ENCODE results near the gene DUSP9. TPM values are rescaled to one million over a fixed set of nuclear protein-coding genes. Genes with fewer than 3 reads are reported as not detected.

The DUSP9 gene
- total RNA-seq, 1 donor, result not detected

DNA sequence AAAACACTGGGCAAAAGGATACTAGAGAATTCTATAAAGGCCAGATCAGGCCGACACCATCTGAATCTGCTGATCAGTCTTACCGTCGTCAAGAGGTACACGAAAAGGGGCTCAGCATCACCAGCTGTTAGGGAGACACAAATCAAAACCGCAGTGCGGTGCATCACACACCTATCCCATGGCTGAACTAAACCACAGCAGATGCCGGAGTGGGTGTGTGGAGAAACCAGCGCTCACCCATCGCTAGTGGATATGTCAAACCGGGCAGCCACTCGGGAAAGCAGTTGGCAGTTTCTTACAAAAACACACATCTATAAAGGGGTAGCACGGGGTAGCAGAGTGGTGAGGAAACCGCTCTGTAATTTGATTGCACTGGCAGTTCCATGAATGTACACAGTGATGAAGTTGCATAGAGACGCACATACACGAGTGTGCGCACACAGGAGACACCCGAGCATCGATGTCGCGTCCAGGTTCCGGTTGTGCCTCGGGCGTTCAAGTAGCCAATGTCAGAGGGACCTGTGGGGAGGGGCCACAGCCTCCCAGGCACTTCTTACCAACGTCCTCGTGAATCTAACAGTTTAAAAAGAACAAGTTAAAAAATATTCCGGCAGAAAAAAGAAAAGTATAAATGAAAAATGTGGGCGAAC, 24.9 kb upstream of the DUSP9 start:
- TF ChIP-seq, protein P1, sequence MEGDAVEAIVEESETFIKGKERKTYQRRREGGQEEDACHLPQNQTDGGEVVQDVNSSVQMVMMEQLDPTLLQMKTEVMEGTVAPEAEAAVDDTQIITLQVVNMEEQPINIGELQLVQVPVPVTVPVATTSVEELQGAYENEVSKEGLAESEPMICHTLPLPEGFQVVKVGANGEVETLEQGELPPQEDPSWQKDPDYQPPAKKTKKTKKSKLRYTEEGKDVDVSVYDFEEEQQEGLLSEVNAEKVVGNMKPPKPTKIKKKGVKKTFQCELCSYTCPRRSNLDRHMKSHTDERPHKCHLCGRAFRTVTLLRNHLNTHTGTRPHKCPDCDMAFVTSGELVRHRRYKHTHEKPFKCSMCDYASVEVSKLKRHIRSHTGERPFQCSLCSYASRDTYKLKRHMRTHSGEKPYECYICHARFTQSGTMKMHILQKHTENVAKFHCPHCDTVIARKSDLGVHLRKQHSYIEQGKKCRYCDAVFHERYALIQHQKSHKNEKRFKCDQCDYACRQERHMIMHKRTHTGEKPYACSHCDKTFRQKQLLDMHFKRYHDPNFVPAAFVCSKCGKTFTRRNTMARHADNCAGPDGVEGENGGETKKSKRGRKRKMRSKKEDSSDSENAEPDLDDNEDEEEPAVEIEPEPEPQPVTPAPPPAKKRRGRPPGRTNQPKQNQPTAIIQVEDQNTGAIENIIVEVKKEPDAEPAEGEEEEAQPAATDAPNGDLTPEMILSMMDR (IDR thresholded peaks at IDR 0.05; ENCODE audit: insufficient read depth, low read depth, low read length), result no peak
- DNase-seq (ENCODE audit: low read depth), result no peak
- H3K4me3 ChIP-seq (ENCODE audit: low read depth, low read length), result no peak overlapping the region

DNA sequence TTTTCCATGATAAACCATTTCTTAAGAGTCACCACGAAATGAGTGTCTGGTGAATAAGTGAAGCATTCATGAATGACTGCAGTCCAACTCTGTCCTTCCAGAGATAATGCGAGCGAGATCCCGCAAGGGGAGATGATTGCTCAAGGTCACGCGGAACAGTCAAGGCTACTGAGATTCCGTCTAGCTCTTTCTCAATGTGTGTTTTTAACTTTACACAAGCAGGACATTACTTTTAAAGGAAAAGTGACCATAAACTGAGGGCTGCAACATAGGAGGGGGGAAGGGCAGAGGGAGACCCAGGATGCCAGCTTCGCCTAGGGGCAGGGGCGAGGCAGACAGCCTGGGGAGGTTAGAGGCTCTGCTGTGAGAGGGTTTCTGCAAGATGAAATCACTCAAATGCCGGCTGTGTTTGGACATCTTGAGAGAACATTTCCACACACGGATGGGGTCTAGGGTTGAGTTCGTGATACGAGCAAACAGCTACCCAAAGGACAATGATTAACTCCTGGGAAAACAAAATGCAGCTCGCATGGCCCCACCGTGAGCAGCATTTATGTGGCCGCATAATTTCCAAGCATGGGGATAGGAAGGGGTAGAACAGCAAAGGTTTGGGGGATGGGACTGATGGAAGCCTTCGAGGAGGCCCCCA, 24.2 kb upstream of the DUSP9 start:
- DNase-seq (ENCODE audit: low read depth), result peak; percentile 37
- no peak overlapping the region for H3K4me3 ChIP-seq (ENCODE audit: low read depth, low read length)
- TF ChIP-seq, protein P1 (IDR thresholded peaks at IDR 0.05; ENCODE audit: insufficient read depth, low read depth, low read length), result no peak

DNA sequence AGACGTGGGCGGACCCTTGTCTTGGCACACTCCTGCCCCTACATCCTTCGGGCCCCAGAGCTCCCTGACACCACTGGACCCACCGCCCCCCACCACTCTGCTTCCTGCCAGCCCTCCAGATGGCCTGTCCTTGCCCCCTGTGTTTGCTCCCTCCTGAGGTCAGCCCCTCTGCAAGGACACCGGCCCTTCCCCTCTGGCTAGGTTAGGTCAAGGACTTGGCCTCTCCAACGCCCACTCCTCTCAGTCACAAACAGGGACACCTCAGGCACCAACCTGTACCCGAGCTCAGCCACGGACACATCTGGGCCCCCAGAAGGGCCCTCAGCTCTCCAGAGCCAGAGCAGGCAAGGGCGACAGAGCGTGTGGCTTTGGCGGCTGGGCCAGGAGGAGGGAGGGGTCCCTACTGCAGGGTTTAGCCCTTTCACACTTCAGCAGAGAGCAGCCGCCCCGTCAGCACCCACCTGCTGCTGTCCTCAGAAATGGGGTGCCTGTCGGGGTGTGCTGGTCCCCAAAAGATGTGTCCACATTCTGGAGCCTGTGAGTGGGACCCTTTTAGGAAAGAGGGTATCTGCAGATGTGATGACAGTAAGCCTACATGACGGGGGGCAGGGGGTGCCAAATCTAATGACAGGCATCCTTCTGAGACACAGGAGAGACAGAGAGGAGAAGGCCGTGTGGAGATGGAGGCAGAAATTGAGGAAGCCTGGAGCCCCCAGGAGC, 23.5 kb upstream of the DUSP9 start:
- TF ChIP-seq, protein P1 (IDR thresholded peaks at IDR 0.05; ENCODE audit: insufficient read depth, low read depth, low read length), result no peak
- H3K4me3 ChIP-seq (ENCODE audit: low read depth, low read length), result no peak overlapping the region
- DNase-seq (ENCODE audit: low read depth), result no peak

DNA sequence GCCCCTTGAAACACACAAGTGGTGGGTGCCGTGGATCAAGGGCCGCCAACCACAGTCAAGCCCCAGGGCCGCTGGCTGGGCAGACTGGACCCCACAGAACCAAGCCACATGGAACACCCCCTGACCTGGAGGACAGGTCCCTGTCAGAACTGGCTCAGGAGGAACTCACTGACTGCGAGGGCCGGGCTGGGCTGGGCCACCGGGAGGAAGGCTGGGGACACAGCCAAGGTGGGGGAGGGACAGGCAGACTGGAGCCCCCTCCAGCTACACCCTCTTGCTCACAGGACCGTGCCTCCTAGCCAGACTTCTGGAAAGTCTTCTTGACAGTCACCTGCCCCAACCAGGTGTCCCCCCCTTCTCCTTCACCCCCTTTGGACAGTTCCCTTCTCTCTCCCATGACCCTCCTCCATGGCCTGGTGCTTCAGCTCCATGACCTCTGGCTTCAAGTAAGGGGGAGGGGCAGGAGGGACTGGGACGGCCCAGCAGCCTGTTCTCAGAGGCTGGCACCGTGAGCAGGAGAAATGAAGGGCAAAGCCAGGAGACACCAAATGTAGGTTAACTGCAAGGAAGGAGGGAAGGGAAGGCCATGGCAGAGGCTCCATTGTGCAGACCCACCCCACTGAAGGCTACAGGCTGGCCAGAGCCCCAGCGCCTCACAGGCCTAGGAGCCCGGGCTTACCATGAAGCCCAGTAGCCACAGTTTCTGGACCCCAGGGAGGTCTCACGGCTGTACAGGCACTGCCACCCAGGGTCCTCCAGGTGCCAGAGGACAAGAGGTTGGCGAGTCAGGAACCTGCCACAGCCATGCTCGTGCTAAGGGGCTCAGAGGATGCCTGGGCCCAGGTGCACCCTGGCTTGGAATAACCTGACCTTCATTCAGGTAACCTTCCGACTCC, 22.6 kb upstream of the DUSP9 start:
- H3K4me3 ChIP-seq (ENCODE audit: low read depth, low read length), result no peak overlapping the region
- TF ChIP-seq, protein P1 (IDR thresholded peaks at IDR 0.05; ENCODE audit: insufficient read depth, low read depth, low read length), result no peak
- no peak for DNase-seq (ENCODE audit: low read depth)

DNA sequence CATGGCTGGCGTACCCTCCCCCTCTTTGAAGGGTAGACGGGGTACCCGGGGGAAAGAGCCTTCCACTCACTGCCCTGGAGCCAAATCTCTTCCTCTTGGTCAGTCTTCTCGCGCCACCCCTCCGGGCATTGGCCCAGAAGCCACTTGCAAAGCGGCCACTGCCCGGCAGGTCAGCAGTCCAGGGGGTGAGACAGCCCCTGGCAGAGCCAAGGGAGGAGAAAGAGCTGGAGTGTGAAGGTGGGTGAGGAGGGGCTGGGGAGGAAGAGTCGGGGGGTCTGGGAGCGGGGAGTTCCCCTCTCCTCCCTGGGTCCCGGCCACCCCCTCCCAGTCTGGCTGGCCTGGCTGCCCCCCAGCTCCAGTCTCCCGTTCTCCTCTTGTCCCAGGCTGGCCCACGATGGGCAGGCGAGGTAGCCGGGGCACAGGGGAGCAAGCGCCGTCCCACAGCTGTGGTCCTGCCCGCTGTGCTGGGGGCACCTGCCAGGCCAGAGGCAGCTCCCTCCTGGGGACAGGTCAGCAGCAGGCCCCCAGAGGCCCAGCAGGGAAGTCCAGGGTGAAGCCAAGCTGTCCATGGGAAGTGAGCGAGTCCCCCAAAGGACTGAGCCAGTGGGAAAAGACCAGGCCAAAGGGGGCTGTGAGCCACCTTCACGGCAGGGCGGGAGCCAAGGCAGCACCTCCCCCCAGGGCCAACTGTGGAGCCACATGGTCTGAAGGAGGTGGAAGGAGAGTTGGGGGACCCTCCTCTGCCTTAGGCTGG, 21.6 kb upstream of the DUSP9 start:
- TF ChIP-seq, protein P1 (IDR thresholded peaks at IDR 0.05; ENCODE audit: insufficient read depth, low read depth, low read length), result no peak
- no peak for DNase-seq (ENCODE audit: low read depth)
- H3K4me3 ChIP-seq (ENCODE audit: low read depth, low read length), result no peak overlapping the region
